Fibroblast of gingiva (primary cell): Measurements from ENCODE around the gene FAIM2.
"Not testable (repeated sequence)": the region's sequence is repeated elsewhere in the genome, so short reads cannot be mapped to it uniquely, and the experiment has no call there.

Experiments used
- DNase-seq: peaks from one replicate; pipeline ENCODE4 v3.0.0-alpha.2; 2011; ENCODE audit warnings: low read depth

The FAIM2 gene

GRCh38 chr12:49860921-49861320, 42.8 kb downstream of the FAIM2 start:
- not testable (repeated sequence) for DNase-seq

GRCh38 chr12:49855890-49856289, 47.8 kb downstream of the FAIM2 start:
- DNase-seq = not testable (repeated sequence)

- DNase-seq = no peak
Measured at GRCh38 chr12:49854976-49855375, 48.7 kb downstream of the FAIM2 start.

GRCh38 chr12:49853671-49854070, 50.0 kb downstream of the FAIM2 start:
- no peak for DNase-seq

GRCh38 chr12:49847161-49847560, 56.5 kb downstream of the FAIM2 start:
- DNase-seq = no peak

- DNase-seq = no peak
Measured at GRCh38 chr12:49846032-49846431, 57.7 kb downstream of the FAIM2 start.

- no peak for DNase-seq
Measured at GRCh38 chr12:49843876-49844437, 59.7 kb downstream of the FAIM2 start.

- DNase-seq = no peak
Measured at GRCh38 chr12:49843411-49843810, 60.3 kb downstream of the FAIM2 start.

GRCh38 chr12:49842519-49843352, 61.0 kb downstream of the FAIM2 start, which contains the start of gene BCDIN3D:
TSS of gene BCDIN3D (minus strand) at chr12:49843106. CDS start at chr12:49843087, 19 bp downstream.
- peak; percentile 90 for DNase-seq

- no peak for DNase-seq
Measured at GRCh38 chr12:49838973-49839633, 64.6 kb downstream of the FAIM2 start.

GRCh38 chr12:49832836-49833421, 70.8 kb downstream of the FAIM2 start:
- DNase-seq = peak; percentile 48

GRCh38 chr12:49831717-49832116, 72.0 kb downstream of the FAIM2 start:
- no peak for DNase-seq

GRCh38 chr12:49828133-49829091, 75.3 kb downstream of the FAIM2 start, which contains the start of gene NCKAP5L:
TSS of gene NCKAP5L (minus strand) at chr12:49828413. CDS start at chr12:49804044, 24,369 bp downstream.
- DNase-seq = peak; percentile 96

GRCh38 chr12:49827401-49828099, 76.2 kb downstream of the FAIM2 start:
- peak; percentile 69 for DNase-seq

- no peak for DNase-seq
Measured at GRCh38 chr12:49827051-49827400, 76.7 kb downstream of the FAIM2 start.

- peak; percentile 14 for DNase-seq
Measured at GRCh38 chr12:49825971-49826421, 77.7 kb downstream of the FAIM2 start.

GRCh38 chr12:49825360-49825970, 78.2 kb downstream of the FAIM2 start:
- peak; percentile 45 for DNase-seq

- DNase-seq = peak; percentile 30
Measured at GRCh38 chr12:49824895-49825294, 78.8 kb downstream of the FAIM2 start.

GRCh38 chr12:49824416-49824815, 79.3 kb downstream of the FAIM2 start:
- no peak for DNase-seq

- no peak for DNase-seq
Measured at GRCh38 chr12:49823951-49824350, 79.7 kb downstream of the FAIM2 start.
